Spleen (tissue), 11 donors: ENCODE measurements around the gene MACROD2. TPM values are rescaled to one million over a fixed set of nuclear protein-coding genes. Genes with fewer than 3 reads are reported as not detected.

Source experiments
- DNase-seq: peaks from one replicate; pipeline ENCODE4 v3.0.0-alpha.2; 2020
- H3K27ac ChIP-seq, 8 donors: fragments of 200-600 bp; sonication (generic) in 7 of 8; 1 replicate in 4 of 8; 2 replicates in 4 of 8; pipeline versions ENCODE4 v1.5.0 to v1.8.0; 2016 to 2021; ENCODE audit warnings: inconsistent platforms in 4 of 8, mild to moderate bottlenecking in 4 of 8, moderate library complexity in 1 of 8
- H3K27me3 ChIP-seq, 7 donors: fragments of 200-600 bp; sonication (generic) in 6 of 7; replicated peaks in 1 of 7; 1 replicate in 4 of 7; 2 replicates in 3 of 7; pipeline versions ENCODE4 v1.5.0 to v1.8.0; 2016 to 2021; ENCODE audit warnings: inconsistent platforms in 3 of 7, mild to moderate bottlenecking in 1 of 7
- H3K36me3 ChIP-seq, 6 donors: fragments of 200-600 bp; sonication (generic) in 5 of 6; 1 replicate in 4 of 6; 2 replicates in 2 of 6; pipeline versions ENCODE4 v1.5.0 to v1.8.0; 2016 to 2021; ENCODE audit warnings: inconsistent platforms in 2 of 6
- H3K4me1 ChIP-seq, 6 donors: fragments of 200-600 bp; sonication (generic) in 5 of 6; 1 replicate in 3 of 6; 2 replicates in 3 of 6; pipeline versions ENCODE4 v1.5.0 to v1.8.0; 2016 to 2021; ENCODE audit warnings: inconsistent platforms in 3 of 6
- H3K4me3 ChIP-seq, 8 donors: fragments of 200-600 bp; sonication (generic) in 7 of 8; 1 replicate in 4 of 8; 2 replicates in 4 of 8; pipeline versions ENCODE4 v1.5.0 to v1.8.0; 2016 to 2021; ENCODE audit warnings: inconsistent platforms in 4 of 8, mild to moderate bottlenecking in 4 of 8, moderate library complexity in 2 of 8
- H3K9me3 ChIP-seq, 8 donors: fragments of 200-600 bp; sonication (generic) in 7 of 8; 1 replicate in 4 of 8; 2 replicates in 4 of 8; pipeline versions ENCODE4 v1.5.0 to v1.8.0; 2016 to 2021; ENCODE audit warnings: inconsistent platforms in 4 of 8
- CTCF ChIP-seq, 11 experiments: fragments of 200-600 bp in 7 of 11; fragments of 450-650 bp in 4 of 11; sonication (generic) in 4 of 11; IDR thresholded peaks in 8 of 11; conservative IDR thresholded peaks in 3 of 11; 1 replicate in 7 of 11; 2 replicates in 4 of 11; pipeline versions ENCODE4 v1.4.0 to v1.8.0; 2016 to 2021; ENCODE audit warnings: antibody characterized with exemption in 11 of 11, inconsistent platforms in 4 of 11, mild to moderate bottlenecking in 1 of 11
- POLR2A ChIP-seq, 3 donors: fragments of 450-650 bp; IDR thresholded peaks; one replicate each; pipeline ENCODE4 v1.5.1; 2017; ENCODE audit warnings: antibody characterized with exemption in 3 of 3, mild to moderate bottlenecking in 1 of 3
- POLR2AphosphoS5 ChIP-seq, 3 donors: sonication (generic); formaldehyde crosslinking; IDR thresholded peaks; one replicate each; pipeline ENCODE4 v1.5.1; 2017; ENCODE audit warnings: antibody characterized with exemption in 3 of 3
- WGBS, 5 donors: extraction: QIAGEN DNeasy Blood & Tissue Kit in 3 of 5; methylation state at CpG; one replicate each; pipeline versions ENCODE4 v1.1.5 to v1.1.7; 2013 to 2018; 5-methylcytosine and 5-hydroxymethylcytosine counted together
- intact Hi-C: fragments of 100-400 bp; cut with DNase I; formaldehyde crosslinking; loops from one replicate; pipeline ENCODE4 v1.15.0; 2023; ENCODE audit warnings: low total_unique reads
- polyA plus RNA-seq, 3 donors: library from polyadenylated mRNA; stranded (reverse); fragments of 200-250 nt; gene quantifications; one replicate each; pipeline ENCODE4 v1.2.1, GENCODE V29; 2013
- total RNA-seq, 7 donors: library from RNA; depleted of rRNA in 3 of 7; stranded (reverse); fragments of >200 nt in 3 of 7; fragmentation: NEBNext Ultra II Directional in 4 of 7; extraction: Animal tissue kit (Norgen Biotek cat#: 25700) in 4 of 7; gene quantifications; one replicate each; pipeline versions ENCODE4 v1.1.0 to v1.2.1, GENCODE V29; 2016 to 2021
- donor health status: healthy with polysubstance abuse.
- donor health status: DM: no; HTN: no; CAD: no; lungs with moderate emphysema.
- donor health status: DM: no; HTN: no; CAD: no.
- donor health status: Bipolar disorder and iron deficiency.
- donor health status: healthy.
- donor health status: DM: no; HTN: no; CAD: no.
- donor health status: DM: yes; HTN: yes; CAD: no.

The MACROD2 gene
- total and polyA plus RNA-seq, 10 donors: 1.5 to 4.7 (median 3.4) TPM

- 80 to 93% (median 85%) methylated on average over 3 of the region's 3 CpGs for WGBS, 5 donors
- H3K4me3 ChIP-seq: no peak overlapping the region
- intact Hi-C loops: no loop called here
- no peak for TF ChIP-seq POLR2A (IDR thresholded peaks at IDR 0.05)
- no peak for TF ChIP-seq POLR2AphosphoS5 (IDR thresholded peaks at IDR 0.05)
- TF ChIP-seq CTCF (IDR thresholded peaks at IDR 0.05 in 8 of 11, conservative IDR thresholded peaks at IDR 0.05 in 3 of 11): no peak
- H3K27ac ChIP-seq: no peak overlapping the region
- peaks cover 0 to 11% (median 0%) of the 10 kb centered on the region in 6 donors for H3K4me1 ChIP-seq
- no peak for DNase-seq
- H3K27me3 ChIP-seq: no peaks in the 10 kb centered on the region
- H3K9me3 ChIP-seq: no peaks in the 10 kb centered on the region
- H3K36me3 ChIP-seq: no peaks in the 10 kb centered on the region
These were observed 703.5 kb downstream of the MACROD2 start for GRCh38 chr20:14698605-14699373.

GRCh38 chr20:14700639-14700960, 705.3 kb downstream of the MACROD2 start:
- no peak overlapping the region for H3K27ac ChIP-seq
- no peaks in the 10 kb centered on the region for H3K9me3 ChIP-seq
- H3K4me3 ChIP-seq: no peak overlapping the region
- H3K27me3 ChIP-seq: no peaks in the 10 kb centered on the region
- peaks cover 0 to 11% (median 0%) of the 10 kb centered on the region in 6 donors for H3K4me1 ChIP-seq
- intact Hi-C loops: no loop called here
- no peaks in the 10 kb centered on the region for H3K36me3 ChIP-seq
- no peak for TF ChIP-seq POLR2A (IDR thresholded peaks at IDR 0.05)
- TF ChIP-seq POLR2AphosphoS5 (IDR thresholded peaks at IDR 0.05): no peak
- no peak for TF ChIP-seq CTCF (IDR thresholded peaks at IDR 0.05 in 8 of 11, conservative IDR thresholded peaks at IDR 0.05 in 3 of 11)
- DNase-seq: no peak

GRCh38 chr20:14701326-14701725, 706.0 kb downstream of the MACROD2 start:
- 61 to 87% (median 78%) methylated on average over 4 of the region's 4 CpGs for WGBS, 5 donors
- no peak overlapping the region for H3K4me3 ChIP-seq
- no peaks in the 10 kb centered on the region for H3K36me3 ChIP-seq
- no peak for DNase-seq
- no peak overlapping the region for H3K27ac ChIP-seq
- no peak for TF ChIP-seq POLR2AphosphoS5 (IDR thresholded peaks at IDR 0.05)
- no peak for TF ChIP-seq POLR2A (IDR thresholded peaks at IDR 0.05)
- TF ChIP-seq CTCF (IDR thresholded peaks at IDR 0.05 in 8 of 11, conservative IDR thresholded peaks at IDR 0.05 in 3 of 11): no peak
- H3K4me1 ChIP-seq: peaks cover 0 to 11% (median 0%) of the 10 kb centered on the region in 6 donors
- no peaks in the 10 kb centered on the region for H3K27me3 ChIP-seq
- intact Hi-C loops: no loop called here
- H3K9me3 ChIP-seq: peaks cover 0 to 3% (median 0%) of the 10 kb centered on the region in 8 donors

GRCh38 chr20:14706555-14706954, 711.2 kb downstream of the MACROD2 start:
- TF ChIP-seq CTCF (IDR thresholded peaks at IDR 0.05 in 8 of 11, conservative IDR thresholded peaks at IDR 0.05 in 3 of 11) (no peak), POLR2AphosphoS5 (IDR thresholded peaks at IDR 0.05) (no peak)

More at GRCh38 chr20:14706555-14706954, 711.2 kb downstream of the MACROD2 start:
- Histone ChIP-seq H3K4me3 (no peak overlapping the region), H3K27me3 (no peaks in the 10 kb centered on the region), H3K27ac (no peak overlapping the region), H3K36me3 (no peaks in the 10 kb centered on the region), H3K9me3 (peaks cover 0 to 3% (median 0%) of the 10 kb centered on the region in 8 donors), H3K4me1 (no peaks in the 10 kb centered on the region)
- DNase-seq: no peak
- intact Hi-C loops: no loop called here
- WGBS, 5 donors: 72 to 94% (median 87%) methylated on average over 5 of the region's 5 CpGs
